PC-3 (cell line): ENCODE results near the gene RXRA.

ENCODE experiments used
- EZH2 ChIP-seq: fragments of 300-600 bp; sonication (generic); IDR thresholded peaks from one replicate; pipeline ENCODE4 v1.6.1; 2017; ENCODE audit warnings: antibody characterized with exemption, mild to moderate bottlenecking, low read length; ENCODE audit not compliant: unreplicated experiment
- TF ChIP-seq, protein P1 (sequence below): fragments of 300-600 bp; sonication (generic); conservative IDR thresholded peaks from 2 replicates; pipeline ENCODE4 v1.5.1; 2017; ENCODE audit warnings: antibody characterized with exemption, low read depth, mild to moderate bottlenecking, low read length

DNA sequence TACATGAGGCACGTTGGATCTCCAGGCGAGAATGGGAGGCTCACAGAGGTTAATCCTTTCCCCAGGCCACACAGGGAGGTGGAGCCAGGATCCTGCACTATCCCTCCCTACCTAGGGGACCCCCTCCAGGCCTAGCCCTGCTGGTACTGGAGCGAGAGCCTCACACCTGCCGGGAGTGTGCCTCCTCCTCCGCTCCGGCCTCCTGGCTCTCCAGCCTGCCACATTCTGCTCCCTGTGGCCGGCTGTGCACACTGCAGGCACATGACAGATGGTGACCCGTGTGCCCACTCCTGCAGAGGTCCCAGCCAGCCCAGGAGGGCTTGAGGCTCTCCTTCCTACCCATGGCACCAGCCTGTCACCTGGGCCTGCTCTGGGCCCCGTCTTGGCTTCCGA is 93.4 kb downstream of the RXRA start:
- TF ChIP-seq, protein P1, sequence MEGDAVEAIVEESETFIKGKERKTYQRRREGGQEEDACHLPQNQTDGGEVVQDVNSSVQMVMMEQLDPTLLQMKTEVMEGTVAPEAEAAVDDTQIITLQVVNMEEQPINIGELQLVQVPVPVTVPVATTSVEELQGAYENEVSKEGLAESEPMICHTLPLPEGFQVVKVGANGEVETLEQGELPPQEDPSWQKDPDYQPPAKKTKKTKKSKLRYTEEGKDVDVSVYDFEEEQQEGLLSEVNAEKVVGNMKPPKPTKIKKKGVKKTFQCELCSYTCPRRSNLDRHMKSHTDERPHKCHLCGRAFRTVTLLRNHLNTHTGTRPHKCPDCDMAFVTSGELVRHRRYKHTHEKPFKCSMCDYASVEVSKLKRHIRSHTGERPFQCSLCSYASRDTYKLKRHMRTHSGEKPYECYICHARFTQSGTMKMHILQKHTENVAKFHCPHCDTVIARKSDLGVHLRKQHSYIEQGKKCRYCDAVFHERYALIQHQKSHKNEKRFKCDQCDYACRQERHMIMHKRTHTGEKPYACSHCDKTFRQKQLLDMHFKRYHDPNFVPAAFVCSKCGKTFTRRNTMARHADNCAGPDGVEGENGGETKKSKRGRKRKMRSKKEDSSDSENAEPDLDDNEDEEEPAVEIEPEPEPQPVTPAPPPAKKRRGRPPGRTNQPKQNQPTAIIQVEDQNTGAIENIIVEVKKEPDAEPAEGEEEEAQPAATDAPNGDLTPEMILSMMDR = peak; percentile 40; the same call in 1 of the 2 replicates
- TF ChIP-seq EZH2 = no peak
